H1 (cell line): Measurements from ENCODE around the gene ACTA2. TPM values are rescaled to one million over a fixed set of nuclear protein-coding genes. Genes with fewer than 3 reads are reported as not detected.

Experiments used
- EP300 ChIP-seq, 2 experiments: IDR thresholded peaks; 1 replicate in 1 of 2; 2 replicates in 1 of 2; pipeline ENCODE4 v1.6.1; 2011 to 2012; ENCODE audit warnings: low read depth in 2 of 2, low read length in 2 of 2, mild to moderate bottlenecking in 2 of 2, borderline replicate concordance in 1 of 2, inconsistent platforms in 1 of 2, moderate library complexity in 1 of 2
- polyA plus RNA-seq, 7 experiments: library from polyadenylated mRNA; depleted of rRNA in 3 of 7; stranded (reverse) in 5 of 7; unstranded in 2 of 7; fragments of >200 nt in 5 of 7; fragments of 200-250 nt in 2 of 7; gene quantifications; 1 replicate in 5 of 7; 2 replicates in 1 of 7; 4 replicates in 1 of 7; pipeline versions ENCODE4 v1.2.1 to v1.2.3, GENCODE V29; 2011 to 2013; ENCODE audit warnings: missing spikeins in 2 of 7, mixed read lengths in 2 of 7
- total RNA-seq: library from RNA; stranded (reverse); fragmentation: NEBNext Ultra II Directional; extraction: Animal tissue kit (Norgen Biotek cat#: 25700); gene quantifications from 2 replicates; pipeline ENCODE4 v1.2.1, GENCODE V29; 2021
- TF ChIP-seq, protein P1 (sequence below): IDR thresholded peaks from 2 replicates; pipeline ENCODE4 v1.6.1; 2012; ENCODE audit warnings: low read length, inconsistent platforms
- TF ChIP-seq, protein P2 (sequence below): IDR thresholded peaks from 2 replicates; pipeline ENCODE4 v1.6.1; 2012; ENCODE audit warnings: inconsistent platforms

Gene ACTA2
- total and polyA plus RNA-seq, 2 of the 8 experiments (the other 6 are each of a cell fraction or from before 2014, with no cell fraction given) = 3.5 to 8.9 TPM

DNA sequence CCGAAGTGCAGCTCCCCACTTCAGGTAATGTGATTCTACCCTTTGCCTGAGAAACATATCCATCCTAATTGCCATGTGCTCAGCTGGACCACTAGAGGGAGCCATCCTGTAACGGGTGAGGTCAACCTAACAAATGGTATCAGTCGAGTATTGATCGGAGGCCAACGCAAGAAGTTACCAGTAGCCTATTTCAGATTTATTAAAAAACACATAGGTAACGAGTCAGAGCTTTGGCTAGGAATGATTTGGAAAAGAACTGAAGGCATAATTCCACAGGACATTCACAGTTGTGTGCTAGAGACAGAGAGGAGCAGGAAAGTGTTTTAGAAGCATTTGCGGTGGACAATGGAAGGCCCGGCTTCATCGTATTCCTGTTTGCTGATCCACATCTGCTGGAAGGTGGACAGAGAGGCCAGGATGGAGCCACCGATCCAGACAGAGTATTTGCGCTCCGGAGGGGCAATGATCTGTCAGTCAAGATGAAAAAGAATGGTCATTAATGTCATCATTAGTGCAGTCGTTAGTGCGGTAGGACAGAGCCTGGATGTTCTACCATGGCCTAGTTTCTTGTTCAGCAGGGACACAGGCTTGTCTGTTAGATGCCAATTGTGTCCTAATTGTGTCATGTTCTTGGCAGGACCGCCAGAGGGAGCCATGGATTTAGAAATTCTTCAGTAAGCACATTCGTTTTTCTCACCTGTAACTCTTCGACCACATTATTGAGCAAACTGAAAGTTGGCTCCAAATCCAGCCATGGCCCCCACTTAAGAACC lies 17.5 kb downstream of the ACTA2 start (continued):
- TF ChIP-seq, protein P1, sequence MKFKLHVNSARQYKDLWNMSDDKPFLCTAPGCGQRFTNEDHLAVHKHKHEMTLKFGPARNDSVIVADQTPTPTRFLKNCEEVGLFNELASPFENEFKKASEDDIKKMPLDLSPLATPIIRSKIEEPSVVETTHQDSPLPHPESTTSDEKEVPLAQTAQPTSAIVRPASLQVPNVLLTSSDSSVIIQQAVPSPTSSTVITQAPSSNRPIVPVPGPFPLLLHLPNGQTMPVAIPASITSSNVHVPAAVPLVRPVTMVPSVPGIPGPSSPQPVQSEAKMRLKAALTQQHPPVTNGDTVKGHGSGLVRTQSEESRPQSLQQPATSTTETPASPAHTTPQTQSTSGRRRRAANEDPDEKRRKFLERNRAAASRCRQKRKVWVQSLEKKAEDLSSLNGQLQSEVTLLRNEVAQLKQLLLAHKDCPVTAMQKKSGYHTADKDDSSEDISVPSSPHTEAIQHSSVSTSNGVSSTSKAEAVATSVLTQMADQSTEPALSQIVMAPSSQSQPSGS = 0 out of 2 replicates have a peak, but pooled peaks have one; percentile 51
- TF ChIP-seq EP300 (IDR thresholded peaks at IDR 0.05; ENCODE audit: borderline replicate concordance in 1 of 2, low read depth in 2 of 2, low read length in 2 of 2) = no peak
- TF ChIP-seq, protein P2, sequence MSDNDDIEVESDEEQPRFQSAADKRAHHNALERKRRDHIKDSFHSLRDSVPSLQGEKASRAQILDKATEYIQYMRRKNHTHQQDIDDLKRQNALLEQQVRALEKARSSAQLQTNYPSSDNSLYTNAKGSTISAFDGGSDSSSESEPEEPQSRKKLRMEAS = peak; percentile 69; the same call in 1 of the 2 replicates
